Measurements from ENCODE around the gene DRICH1. TPM values are rescaled to one million over a fixed set of nuclear protein-coding genes. Genes with fewer than 3 reads are reported as not detected.
"Not testable (repeated sequence)": the region's sequence is repeated elsewhere in the genome, so short reads cannot be mapped to it uniquely, and the experiment has no call there.

The DRICH1 gene
- total RNA-seq, 4 donors from 2014 or later, result 1.4 TPM; not detected in 3

GRCh38 chr22:23675502-23676415, 43.6 kb upstream of the DRICH1 start:
- TF ChIP-seq POLR2A (IDR thresholded peaks at IDR 0.05) (no peak), CTCF (IDR thresholded peaks at IDR 0.05) (no peak)
- Histone ChIP-seq H3K9me3 (no peaks in the 10 kb centered on the region), H3K27me3 (no peaks in the 10 kb centered on the region), H3K4me1 (no peaks in the 10 kb centered on the region), H3K4me3 (no peak overlapping the region), H3K36me3 (no peaks in the 10 kb centered on the region), H3K27ac (no peak overlapping the region)
- intact Hi-C loops (cut with DNase I; ENCODE audit: low total_unique reads), result no loop called here
- no peak for DNase-seq

- H3K27me3 ChIP-seq; H3K27ac ChIP-seq; H3K4me1 ChIP-seq; intact Hi-C loops (cut with DNase I; ENCODE audit: low total_unique reads); H3K9me3 ChIP-seq; H3K4me3 ChIP-seq; DNase-seq; H3K36me3 ChIP-seq: not testable (repeated sequence)
These were observed 42.9 kb upstream of the DRICH1 start for GRCh38 chr22:23674886-23675501.

GRCh38 chr22:23673826-23674690, 41.9 kb upstream of the DRICH1 start:
- intact Hi-C loops (cut with DNase I; ENCODE audit: low total_unique reads), result no loop called here

GRCh38 chr22:23673050-23673620, 41.0 kb upstream of the DRICH1 start:
- intact Hi-C loops (cut with DNase I; ENCODE audit: low total_unique reads), result no loop called here
- H3K4me1 ChIP-seq, result no peaks in the 10 kb centered on the region
- no peaks in the 10 kb centered on the region for H3K36me3 ChIP-seq
- TF ChIP-seq POLR2A (IDR thresholded peaks at IDR 0.05) (no peak), CTCF (IDR thresholded peaks at IDR 0.05) (no peak)
- no peak for DNase-seq
- no peaks in the 10 kb centered on the region for H3K9me3 ChIP-seq
- H3K27ac ChIP-seq, result no peak overlapping the region
- no peaks in the 10 kb centered on the region for H3K27me3 ChIP-seq
- H3K4me3 ChIP-seq, result no peak overlapping the region

More at GRCh38 chr22:23673826-23674690, 41.9 kb upstream of the DRICH1 start:
- Histone ChIP-seq H3K36me3 (no peaks in the 10 kb centered on the region), H3K27ac (no peak overlapping the region), H3K4me1 (no peaks in the 10 kb centered on the region), H3K27me3 (no peaks in the 10 kb centered on the region), H3K9me3 (no peaks in the 10 kb centered on the region), H3K4me3 (no peak overlapping the region)
- no peak for DNase-seq
- TF ChIP-seq POLR2A (IDR thresholded peaks at IDR 0.05) (no peak), CTCF (IDR thresholded peaks at IDR 0.05) (no peak)

GRCh38 chr22:23672307-23673049, 40.4 kb upstream of the DRICH1 start:
- DNase-seq; H3K27me3 ChIP-seq; H3K4me1 ChIP-seq; H3K36me3 ChIP-seq; intact Hi-C loops (cut with DNase I; ENCODE audit: low total_unique reads); H3K9me3 ChIP-seq; H3K4me3 ChIP-seq; H3K27ac ChIP-seq: not testable (repeated sequence)

GRCh38 chr22:23671387-23671786, 39.3 kb upstream of the DRICH1 start:
- H3K4me1 ChIP-seq; H3K4me3 ChIP-seq; intact Hi-C loops (cut with DNase I; ENCODE audit: low total_unique reads); H3K27me3 ChIP-seq; H3K9me3 ChIP-seq; H3K36me3 ChIP-seq; DNase-seq; H3K27ac ChIP-seq: not testable (repeated sequence)

Measured in uterus (tissue), 4 donors.